ENCODE measurements around the gene ATXN7L3.

ATXN7L3 gene

DNA sequence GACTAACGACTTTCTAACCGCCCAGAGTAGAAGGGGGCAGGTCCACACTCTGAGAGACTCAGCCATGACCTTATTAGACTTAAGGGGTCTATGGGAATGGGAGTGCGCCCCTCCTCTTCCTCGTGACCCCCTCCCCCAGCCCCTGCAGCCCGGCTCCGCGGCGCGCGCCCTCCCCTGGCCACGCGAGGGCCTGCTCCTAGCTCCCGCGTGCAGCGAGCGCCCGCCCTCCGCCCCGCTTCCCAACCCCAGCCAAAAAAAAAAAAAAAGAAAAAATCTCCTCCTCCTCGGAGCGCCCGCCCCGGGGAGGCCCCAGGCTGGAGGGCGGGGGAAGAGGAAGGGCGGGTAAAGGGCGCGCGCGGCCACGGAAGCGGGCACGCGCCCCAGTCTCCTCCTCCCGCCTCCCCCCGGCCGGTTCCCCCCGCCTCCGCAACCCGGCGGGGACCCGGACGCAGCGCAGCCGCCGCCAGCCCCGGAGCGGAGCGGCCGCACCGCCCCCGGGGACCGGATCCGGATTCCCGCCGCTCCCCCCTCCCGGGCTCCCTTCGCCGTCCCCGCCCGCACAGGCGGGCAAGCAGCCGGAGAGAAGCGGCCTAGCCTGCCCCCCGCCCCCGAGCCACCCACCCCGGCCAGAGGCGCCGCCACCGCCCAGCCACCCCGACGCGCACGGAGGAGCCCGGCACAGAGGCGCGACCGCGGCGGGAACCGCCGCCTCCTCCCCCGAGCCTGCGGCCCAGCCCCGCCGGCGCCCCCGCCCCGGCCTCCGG is 18.8 kb upstream of the ATXN7L3 start:
- DNase-seq (ENCODE audit: low spot score): peak; percentile 91

DNA sequence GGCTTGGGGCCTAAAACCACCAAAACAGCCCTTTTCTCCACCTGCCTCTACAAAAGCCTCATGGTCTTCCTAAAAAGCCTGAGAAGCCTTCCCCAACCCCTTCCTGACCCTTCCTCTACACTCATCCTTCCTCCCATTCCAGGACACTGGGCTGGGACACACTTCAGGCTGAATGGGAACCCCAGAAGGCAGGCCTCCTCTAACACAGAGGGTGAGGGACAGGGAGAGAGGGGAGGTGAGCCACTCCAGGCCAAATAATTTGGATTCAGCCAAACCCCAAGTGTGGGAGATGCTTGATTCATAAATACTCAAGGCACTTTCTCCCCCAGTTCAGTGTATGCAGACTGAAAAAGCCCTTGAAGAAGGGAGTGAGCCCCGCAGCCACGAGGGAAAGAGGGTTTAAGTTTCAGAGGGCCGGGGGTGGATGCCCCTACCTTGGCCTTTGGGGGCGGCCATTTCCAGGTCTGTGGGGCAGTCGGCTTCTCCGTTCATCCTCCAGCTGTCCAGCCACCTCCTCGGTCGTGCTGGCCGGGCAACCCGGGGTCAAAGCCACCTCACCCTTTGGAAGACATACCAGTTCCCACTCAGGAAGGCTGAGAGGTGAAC is 18.2 kb upstream of the ATXN7L3 start:
- DNase-seq (ENCODE audit: low spot score): no peak

DNA sequence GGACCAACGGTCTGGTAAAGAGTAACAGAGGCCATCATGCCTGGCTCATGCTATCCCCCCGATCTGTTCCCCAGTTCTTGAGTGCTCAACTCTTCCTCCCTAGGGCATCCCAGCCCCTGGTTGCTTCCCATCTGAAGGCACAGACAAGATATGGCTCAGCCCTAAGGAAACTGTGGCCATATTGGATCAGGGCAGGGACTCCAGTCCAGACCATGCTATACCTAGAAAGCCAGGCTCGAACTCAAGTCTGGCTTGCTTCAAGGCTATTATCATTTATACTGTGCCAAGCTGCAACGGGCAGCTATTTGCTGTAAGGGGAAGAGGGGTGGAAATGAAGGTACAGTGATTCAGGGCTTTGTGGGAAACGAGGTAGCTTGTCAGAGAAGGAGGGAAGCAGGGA is 17.0 kb upstream of the ATXN7L3 start:
- no peak for DNase-seq (ENCODE audit: low spot score)

DNA sequence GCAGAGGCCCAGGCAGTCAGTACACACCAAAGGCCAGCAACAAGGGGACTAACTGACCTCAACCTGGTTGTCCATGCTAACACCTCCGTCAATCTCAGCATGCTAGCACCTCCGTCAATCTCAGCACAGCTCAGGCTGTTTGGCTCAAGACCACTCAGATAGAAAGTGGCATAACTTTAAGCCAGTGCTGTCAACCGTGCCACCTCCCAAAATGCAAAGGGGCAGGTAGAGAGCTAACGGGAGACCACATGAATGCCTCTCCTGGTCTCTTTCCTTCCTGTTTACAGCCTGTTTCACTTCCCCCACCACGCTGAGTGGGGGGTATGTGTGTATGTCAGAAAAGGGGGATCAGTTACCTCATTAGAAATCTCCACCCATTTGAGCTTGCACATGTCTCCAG is 16.5 kb upstream of the ATXN7L3 start:
- no peak for DNase-seq (ENCODE audit: low spot score)

DNA sequence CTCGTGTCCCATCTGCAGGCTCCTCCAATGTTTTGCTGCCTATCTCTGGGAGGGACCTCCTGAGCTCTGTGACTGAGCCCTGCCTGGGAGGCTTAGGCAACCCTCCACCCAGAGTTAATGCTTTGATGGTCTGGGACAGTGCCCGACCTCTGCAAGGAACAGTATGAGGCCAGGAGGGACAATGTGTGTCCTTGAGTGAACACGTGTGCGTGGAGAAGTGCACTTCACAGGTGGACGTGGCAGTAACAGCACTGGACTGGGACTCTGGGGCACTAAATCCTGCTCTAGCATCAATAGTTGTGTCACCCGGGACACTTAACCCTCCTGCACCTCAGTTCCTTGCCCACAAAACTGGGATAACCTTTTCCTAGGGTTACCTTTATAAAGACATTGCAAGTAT is 15.2 kb upstream of the ATXN7L3 start:
- no peak for DNase-seq (ENCODE audit: low spot score)

DNA sequence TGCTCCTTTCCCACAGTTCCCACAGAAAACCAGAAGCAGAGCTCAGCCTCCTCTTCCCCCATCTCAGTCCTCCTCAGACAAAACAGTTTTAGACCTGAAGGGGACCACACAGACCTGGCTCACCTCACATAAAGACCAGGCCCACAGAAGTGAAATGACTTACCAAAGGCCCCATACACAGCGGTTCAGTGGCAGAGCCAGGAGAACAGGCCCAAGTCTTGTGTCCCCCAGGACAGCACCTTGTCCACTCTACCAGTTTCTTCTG is 14.5 kb upstream of the ATXN7L3 start:
- no peak for DNase-seq (ENCODE audit: low spot score)

DNA sequence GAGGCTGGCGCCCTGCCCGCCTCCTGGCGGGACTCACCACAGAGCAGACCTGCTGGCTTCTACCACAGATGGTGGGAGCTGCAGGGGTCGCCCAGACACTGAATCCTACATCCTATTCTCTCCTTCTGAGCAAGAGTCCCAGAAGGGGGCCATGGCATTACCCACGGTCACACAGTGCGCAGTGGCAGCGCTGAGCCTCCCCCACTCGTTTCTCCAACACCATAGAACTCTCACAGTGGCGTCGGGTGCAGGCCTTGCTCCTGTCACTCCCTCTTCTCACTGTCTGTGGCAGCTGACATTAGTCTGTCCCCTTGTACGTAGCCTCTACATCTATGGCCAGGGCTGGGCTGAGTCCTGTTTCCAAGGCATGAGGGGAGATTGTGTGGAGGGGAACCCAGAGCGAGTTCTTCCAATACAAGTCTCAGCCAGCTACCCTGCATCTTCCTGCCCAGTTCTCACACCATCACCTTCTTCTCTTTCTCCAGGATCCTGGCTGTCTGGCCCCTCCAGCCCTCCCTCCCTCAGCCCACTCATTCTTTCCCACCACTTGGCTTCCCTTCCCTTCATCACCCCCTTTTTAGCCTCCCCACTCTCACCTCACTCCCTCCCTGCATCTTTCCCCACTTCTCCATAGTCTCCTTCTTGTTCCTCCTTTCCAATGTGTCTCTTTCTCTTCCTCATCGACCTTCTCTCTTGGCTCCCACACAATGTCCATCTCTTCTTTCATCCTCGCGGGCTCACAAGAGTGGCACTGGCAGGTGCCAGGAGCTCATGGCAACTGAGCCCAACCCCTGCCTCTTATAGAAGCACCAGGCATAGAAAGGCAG is 13.9 kb upstream of the ATXN7L3 start:
- no peak for DNase-seq (ENCODE audit: low spot score)

DNA sequence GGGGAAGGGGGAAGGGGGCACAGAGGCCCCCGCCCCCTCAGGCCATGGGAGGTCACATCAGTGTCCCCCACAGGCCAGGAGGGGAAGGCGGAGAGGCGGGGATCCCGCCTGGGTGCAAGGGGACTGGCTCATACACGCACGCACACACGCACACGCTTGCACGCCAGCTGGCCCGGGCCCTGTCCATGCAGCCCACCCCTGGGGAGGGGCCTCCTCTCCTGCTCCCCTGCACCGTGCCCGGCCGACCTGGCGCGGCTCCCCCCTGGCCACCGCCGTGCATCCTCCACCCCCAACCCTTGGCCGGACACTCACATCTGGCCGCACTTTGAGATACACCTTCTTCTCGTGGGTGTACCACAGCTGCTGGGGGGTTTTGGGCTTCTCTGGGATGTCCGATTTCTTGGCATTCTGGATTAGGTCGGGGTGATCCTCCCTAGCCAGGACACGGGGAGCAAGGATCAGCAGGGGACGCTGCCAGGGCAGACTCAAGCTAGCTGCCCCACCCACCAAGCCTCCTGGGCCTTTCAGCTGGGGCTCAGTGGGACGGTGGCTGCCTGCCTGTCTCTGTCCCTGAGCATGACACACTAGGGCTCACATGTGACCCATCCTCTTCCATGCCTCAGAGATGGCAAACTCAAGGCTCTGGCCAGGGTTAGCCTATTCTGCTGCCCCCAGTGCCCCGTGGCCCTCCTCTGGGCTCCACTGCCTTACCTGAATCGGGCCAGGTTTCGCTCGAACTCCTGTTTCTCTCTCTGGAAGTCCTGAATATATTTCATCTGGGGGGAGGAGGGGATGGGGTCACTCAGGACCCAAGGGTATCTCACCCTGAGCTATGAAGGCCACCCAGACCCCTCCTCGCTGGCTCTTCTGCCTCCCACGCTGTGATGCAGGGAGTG is 13.1 kb upstream of the ATXN7L3 start:
- DNase-seq (ENCODE audit: low spot score): no peak

DNA sequence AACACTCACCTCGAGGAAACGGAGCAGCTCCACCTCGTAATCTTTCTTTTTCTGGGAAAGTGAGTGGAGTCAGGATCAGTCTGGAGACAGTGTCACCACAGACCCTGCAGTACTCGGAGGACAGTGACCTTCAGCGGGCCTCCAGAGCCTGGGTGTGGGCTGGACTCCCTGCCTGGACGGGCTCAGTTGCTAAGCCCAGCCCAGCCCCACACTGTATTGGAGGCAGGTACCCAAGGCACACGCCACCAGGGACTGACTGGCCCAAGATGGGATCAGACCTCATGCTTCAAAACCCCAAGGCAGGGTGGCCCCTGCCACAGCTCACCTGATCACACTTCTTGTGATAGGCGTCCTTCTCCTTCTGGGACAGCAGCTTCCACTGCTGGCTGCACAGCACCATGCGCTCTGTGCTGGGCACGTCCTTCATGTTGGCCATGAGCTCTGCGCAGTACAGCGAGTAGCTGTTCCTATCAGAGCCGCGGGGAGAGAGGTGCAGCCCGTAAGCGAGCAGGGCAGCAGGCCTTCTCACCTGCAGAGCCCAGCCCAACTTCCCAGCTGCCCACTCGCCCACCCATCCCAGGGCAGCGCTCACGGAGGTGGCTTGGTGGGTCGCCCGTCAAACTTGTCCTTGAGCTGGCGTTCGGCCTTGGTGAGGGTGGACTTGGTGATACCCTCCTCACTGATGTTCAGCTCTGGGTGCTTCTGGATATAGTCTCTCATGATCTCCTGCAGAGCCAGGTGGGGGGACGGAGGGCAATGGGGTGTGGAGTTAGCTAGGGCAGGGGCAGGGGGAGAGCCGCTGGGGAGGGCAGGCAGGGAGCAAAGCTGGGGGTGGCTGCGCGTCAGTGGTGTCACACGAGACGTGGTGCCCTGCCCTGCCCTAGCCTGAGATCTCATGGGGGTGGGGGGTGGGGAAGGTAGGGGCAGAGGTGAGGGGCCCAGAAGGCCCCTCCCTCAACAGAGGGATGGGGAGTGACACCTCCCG is 11.9 kb upstream of the ATXN7L3 start:
- no peak for DNase-seq (ENCODE audit: low spot score)

DNA sequence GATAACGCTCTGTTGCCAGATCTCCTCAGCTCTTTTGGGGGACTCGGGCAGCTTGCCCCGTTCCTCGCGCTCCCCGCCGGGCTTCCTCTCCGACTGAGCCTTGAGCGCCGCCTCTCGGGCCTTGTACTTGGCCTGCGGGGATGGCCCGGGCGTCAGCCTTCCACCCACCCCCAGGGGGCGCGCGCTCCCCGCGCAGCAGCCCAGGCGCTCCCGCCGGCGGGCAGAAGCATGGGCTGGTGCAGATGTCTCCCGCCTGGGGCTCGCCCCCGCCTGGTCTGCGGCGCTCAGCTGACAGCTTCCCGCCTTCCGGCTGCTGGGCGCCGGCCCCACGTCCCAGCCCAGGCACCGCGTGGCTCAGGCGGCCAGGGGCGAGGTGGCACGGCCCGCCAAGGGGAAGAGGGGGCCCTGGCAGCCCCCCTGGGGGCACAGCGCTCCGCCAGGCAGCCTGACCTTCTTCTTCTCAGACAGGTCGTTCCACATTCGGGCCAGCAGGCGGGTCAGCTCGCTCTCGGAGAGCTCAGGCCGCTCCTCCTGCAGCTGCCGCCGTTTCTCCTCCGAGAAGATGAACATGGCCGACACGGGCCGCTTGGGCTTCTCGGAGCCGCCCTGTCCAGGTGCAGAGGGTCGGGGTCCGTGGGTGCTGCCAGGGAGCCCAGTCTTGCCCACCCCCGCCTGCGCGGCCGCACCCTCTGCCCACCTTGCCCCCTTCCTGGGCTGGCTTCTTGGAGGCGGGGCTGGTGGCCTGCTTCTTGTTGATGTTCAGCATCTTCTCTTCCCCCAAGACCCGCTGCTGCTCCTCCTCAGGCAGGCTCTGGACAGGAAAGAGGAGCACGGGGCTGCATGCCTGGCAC is 10.9 kb upstream of the ATXN7L3 start:
- peak; percentile 90 for DNase-seq (ENCODE audit: low spot score)

DNA sequence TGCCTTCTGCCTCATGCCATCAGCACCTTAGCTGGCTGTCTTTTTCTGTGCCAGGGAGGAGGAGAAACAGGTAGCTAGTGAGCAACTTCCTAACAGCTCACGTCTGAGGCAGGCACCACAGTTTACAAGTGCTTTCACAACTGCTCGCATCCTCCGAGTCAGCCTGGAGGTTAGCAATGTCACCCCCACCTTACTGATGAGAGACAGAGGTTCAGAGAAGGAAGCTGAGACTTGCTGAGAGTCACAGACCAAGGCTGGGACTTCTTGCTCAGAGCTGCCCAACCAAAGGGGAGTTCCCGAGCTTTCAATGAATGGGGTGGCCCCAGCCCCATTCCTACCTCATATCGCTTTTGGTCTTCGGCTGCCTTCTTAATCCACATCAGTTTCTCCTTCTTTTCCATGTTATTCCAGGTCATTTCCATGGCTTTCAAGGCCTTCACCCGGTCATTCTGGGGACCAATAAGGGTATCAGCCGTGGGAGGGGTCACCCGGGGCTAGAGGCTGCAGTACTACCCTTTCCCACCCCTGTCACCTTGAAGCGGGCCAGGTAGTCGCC is 10.2 kb upstream of the ATXN7L3 start:
- no peak for DNase-seq (ENCODE audit: low spot score)

DNA sequence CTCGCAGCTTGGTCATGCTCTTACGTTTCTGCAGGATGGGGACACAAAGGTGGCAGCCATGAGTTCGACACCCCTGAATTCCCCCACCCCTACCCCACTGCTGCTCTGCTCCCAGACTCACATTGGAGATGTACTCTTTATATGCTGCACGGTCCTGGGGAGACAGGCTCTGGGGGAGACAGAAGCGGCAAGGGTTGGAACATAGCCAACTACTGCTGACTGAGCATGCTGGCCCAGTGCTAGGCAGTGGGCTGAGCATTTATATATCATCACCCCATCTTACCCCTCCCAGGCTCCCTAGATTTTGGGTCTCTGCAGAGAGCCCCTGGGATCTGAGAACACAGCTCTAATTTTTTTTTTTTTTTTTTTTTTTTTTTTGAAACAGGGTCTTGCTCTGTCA is 8.1 kb upstream of the ATXN7L3 start:
- DNase-seq (ENCODE audit: low spot score): no peak

DNA sequence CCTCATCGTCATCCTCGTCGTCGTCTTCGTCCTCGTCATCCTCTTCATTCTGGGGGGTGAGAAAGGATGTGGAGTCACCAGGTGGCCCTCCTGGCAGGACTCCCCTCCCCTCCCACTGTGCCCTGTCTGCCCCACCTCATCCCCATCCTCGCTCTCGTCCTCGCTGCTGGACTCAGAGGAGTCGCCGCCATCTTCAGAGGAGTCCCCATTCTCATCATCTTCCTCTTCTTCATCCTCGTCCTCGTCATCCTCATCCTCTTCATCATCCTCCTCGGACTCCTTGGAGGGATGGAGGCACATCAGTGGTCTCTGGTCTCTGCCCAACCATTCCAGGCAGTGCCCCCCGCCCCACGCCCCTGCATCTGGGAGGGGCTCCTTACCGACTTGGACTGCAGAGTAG is 7.6 kb upstream of the ATXN7L3 start:
- no peak for DNase-seq (ENCODE audit: low spot score)

DNA sequence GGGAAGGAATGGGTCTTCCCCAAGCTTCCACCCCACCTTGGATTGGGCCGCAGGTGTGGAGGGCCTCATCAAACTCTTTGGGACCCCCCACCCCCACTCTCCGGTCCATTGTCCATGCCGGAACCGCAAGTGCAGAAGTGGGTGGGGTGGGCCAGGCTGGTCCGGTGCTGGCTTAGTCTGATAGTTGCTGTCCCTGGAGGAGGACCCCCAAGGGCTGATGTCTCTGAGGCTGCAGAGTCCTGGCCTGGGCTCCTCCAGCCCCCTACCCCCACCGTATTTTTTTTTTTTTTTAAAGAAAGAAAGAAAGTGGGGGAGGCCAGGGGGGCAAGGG is 7.1 kb upstream of the ATXN7L3 start:
- no peak for DNase-seq (ENCODE audit: low spot score)

DNA sequence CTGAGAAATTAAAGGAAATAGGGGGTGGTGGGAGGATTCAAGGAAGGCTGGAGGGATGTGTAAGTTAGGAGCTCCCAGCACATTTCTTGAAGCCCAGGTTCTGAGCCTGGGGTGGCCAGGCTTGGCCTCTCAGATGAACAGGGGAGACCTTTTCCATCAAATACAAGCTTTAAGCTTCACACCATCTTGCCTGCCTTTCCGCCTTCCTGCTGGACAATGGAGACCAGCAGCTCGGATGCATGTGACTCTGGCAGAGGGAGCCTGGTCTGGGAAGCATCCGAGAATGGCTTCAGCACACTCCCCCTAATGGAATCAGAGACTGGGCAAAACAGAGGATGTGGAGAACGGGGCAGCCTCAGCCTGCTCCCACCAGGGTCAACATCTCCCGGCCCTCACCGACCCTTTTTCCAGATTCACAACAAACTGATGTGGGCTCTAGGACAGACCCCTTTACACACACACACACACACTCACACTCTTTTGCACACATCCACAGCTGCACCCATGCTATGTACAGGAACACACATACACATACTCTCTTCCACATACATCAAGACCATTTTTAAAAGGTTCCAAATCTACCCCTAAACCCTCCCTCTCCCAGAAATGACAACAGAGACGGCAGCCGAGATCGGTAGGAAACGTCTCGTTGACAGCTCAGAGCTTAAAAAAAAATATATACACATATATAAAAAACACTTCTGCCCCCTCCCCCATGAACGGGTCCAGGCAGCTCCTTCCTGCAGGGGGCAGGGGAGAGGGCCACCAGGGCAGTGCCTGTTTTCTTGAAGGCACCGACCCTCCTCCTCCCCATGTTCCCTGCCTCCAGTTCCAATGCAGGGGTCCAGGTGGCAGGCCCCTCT is 6.5 kb upstream of the ATXN7L3 start:
- DNase-seq (ENCODE audit: low spot score): no peak

DNA sequence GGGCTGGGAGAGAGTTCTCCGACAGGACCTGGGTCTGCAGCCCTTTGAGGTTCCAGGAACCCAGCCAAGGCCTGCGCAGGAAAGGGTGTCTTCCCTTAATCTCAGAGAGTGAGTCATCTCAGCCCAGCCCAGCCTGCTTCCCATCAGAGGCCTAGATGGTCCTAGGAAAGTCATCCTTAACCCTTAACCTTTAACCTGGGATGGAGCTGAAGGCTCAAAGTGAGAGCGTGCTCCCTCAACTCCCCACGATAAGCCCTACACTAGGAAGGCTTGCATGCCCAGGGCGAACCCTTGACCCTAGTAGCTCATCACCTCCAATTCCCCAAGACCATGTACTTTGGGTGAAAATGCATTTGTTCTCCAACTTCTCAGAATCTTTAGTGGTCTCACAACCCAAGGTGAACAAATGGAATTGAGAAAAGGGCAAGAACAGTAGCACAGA is 4.8 kb upstream of the ATXN7L3 start:
- DNase-seq (ENCODE audit: low spot score): no peak

DNA sequence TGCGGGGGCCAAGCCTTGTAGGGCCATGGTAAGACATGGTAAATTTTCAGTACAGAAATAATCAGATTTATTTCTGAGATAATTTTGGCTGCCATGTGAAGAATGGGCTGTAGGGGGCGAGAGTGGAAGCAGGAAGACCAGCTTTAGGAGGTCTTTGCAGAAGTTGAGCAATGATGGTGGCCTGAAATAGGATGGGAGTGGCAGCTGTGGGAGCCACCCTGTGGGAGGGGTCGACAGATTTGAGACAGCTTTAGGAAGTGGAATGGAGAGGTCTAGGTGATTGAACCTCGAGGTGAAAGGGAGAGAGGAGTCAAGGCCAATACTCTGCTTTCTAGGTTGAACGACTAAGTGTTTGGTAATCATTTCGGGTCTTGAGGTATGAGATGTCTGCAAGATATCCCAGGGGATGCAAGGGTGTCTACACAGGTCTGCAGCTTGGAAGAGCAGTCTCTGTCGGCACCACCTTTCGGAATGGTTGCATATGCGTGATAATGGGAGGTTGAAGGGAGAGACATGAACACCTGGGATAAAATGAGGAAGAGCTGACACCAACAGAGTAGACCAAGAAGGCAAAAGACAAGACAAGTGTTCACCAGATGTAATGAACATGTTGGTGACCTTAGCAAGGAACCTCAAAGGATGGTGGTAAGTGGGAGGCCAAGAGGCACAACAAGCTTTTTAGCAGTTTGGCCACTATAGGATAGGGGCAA is 4.2 kb upstream of the ATXN7L3 start:
- no peak for DNase-seq (ENCODE audit: low spot score)

DNA sequence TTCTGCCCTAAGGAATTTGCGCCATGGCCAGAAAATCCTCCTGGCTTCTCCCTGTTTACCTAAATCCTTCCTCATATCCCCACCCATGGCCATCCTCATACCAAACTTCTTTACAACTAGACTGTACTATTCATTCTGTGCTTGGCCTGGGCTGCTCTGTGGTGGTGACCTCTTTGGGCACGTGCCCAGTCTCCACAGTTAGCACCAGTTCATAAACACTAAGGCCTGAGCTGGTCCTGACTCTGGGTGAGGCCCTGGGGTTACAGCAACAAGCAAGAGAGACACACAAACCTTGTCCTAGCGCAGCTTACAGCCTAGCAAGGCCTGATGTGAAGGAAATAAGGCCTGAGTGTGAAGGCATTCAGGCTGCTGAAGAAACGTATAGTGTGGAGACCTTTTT is 3.1 kb upstream of the ATXN7L3 start:
- no peak for DNase-seq (ENCODE audit: low spot score)

Data from left forelimb (tissue), 1 donor.